HG03520 (cell line): ENCODE measurements around the gene SLC5A6.
"Not testable (repeated sequence)": the region's sequence is repeated elsewhere in the genome, so short reads cannot be mapped to it uniquely, and the experiment has no call there.

ENCODE experiments used
- ATAC-seq: cut with Tn5 transposase; IDR thresholded peaks from one replicate; pipeline ENCODE4 v1.9.1; 2021; ENCODE audit warnings: mild to moderate bottlenecking, moderate library complexity; ENCODE audit not compliant: unreplicated experiment

SLC5A6 gene

DNA sequence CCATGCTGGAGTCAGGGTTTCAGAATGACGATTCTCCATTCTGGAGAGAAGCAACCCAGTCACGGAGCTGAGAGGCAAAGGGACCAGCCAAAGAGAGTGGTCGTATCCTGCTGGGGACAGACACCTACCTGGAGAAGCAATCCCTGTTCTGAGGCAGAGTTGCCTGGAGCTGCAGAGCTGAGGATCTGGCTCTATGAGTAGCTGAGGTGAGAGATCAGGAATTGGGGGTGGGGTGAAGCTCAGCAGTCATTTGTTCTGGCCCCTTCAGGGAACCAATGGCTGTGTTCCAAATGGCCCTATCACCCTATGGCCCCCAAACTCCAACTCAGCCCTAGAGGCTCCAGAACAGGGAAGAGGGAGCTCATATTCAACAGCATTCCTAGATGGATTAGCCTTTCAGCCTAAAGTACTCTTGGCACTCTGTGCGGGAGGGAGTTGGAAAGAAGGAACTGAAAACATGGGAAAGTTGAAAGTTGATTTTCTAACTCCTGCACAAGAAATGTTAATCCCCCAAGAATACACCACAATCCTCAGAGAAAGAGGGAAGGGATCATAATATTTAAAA lies 3.5 kb downstream of the SLC5A6 start:
- no peak for ATAC-seq

DNA sequence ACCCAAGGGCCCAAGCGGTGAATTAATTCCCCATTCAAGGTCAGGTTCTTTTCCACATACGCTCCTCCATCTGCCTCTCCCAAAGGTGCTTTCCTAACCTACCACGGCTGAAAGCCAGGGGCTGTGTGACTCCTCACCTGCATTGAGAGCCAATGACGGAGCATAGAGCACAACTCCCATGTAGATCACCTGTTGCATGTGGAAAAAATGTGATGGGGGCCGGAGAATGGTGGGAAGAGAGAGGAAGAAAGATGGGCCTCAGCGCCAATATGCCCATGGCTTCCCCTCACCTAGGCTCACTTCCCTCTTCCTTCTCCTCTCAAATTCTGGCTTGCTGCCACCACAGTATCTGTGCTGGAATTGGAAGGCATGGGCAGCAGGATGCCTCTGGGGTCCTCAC lies 5.7 kb downstream of the SLC5A6 start:
- ATAC-seq: no peak

GRCh38 chr2:27205206-27205605 lies 6.9 kb downstream of the SLC5A6 start:
- ATAC-seq: no peak

DNA sequence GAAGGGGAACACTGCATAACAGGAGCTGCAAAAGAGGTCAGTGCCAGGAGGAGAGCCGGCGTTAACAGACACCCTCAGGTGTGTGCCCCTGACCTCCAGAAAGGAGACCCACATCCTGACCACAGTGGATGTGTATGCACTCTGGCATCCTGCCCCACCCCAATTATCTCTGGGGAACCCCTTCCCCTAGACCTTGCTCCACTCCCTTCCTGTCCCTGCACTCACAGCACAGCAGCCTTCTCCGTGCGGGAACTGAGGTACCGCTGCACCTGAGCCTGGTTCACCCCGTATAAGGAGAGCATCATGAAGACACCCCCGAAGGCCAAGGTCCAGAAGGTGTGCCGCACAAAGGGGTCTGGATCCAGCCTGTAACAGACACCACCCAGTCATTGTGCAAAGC lies 7.5 kb downstream of the SLC5A6 start:
- ATAC-seq: no peak

- ATAC-seq: no peak
Measured at GRCh38 chr2:27203741-27204140, 8.3 kb downstream of the SLC5A6 start.

- ATAC-seq: no peak
Measured at GRCh38 chr2:27202854-27203253, 9.2 kb downstream of the SLC5A6 start.

DNA sequence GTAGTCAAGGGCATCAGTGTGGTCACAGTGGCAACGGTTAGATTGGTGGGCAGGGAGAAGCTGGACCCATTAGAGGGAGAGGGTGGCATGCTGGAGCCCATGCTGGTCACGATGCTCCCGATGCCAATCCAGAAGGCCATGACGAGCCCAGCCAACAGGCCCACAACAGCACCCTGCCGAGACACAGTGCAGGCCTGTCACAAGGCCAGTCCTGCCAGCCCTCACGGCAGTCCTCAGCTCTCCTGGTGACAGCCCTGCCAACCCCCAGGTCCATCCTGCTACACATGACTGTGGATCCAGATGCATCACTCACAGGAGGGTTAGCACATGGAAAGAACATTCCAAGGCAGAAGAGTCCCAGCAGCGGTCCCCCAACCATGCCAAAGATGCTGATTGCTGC lies 10.4 kb downstream of the SLC5A6 start:
- no peak for ATAC-seq

DNA sequence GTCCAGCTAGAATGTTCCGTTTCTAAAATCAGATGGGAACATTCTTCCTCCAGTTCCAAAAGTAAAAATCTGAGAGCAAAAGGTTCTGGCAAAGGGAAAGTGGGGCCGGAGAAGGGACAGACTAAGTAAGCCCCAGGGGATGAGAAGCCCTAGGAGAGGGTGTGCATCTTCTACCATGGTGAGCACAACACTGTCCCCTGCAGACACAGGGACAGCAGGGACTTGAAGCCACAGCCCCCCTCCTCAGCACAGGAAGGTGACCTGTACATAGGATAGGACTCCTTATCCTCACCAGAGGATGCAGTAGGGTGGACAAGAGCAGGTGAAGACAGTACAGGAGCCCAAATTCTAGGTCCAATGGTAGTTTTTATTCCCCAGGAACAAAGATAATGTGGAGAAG lies 12.8 kb downstream of the SLC5A6 start:
- ATAC-seq: no peak

DNA sequence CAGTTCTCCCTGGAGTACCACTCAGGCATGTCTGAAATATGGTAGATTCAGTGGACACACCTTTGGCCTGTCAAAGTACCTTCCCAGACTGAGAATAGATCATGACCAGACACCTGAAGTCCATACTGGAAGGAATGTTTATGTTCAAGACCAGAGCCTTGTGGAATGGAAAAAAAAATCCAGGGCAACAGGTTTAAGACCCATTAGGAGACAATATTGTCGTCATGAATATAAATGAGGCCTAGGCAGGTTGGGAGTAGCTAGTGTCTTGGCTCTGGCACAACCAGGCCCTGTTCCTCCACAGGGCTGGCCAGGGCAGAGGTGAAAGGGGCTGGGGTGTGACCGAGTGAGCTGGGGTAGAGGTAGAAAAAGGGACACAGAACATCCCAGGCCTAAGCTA lies 13.4 kb downstream of the SLC5A6 start:
- ATAC-seq: no peak

DNA sequence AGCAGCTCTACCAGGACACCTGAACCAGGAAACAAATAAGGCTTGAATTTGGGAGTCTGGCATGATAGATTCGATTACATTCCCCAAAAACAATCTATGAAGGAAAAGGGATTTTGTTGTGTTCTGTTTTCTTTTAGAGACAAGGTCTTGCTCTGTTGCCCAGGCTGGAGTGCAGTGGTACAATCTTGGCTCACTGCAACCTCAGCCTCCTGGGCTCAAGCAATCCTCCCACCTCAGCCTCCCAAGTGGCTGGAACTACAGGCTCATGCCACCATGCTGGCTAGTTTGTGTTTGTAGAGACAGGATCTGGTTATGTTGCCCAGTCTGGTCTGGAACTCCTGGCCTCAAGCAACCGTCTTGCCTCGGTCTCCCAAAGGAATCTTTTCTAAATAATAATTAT lies 14.0 kb downstream of the SLC5A6 start:
- ATAC-seq: not testable (repeated sequence)

DNA sequence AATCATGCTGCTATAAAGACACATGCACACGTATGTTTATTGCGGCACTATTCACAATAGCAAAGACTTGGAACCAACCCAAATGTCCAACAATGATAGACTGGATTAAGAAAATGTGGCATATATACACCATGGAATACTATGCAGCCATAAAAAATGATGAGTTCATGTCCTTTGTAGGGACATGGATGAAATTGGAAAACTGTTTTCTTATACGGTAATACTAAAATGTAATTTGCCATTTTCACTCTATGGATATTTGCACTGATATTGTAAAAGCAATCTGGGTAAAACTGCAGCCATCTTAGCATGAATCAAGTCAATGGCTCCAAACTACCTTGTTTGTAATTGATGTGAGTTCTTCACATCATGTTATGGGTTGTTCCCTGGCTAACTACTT lies 16.3 kb downstream of the SLC5A6 start:
- ATAC-seq: not testable (repeated sequence)

DNA sequence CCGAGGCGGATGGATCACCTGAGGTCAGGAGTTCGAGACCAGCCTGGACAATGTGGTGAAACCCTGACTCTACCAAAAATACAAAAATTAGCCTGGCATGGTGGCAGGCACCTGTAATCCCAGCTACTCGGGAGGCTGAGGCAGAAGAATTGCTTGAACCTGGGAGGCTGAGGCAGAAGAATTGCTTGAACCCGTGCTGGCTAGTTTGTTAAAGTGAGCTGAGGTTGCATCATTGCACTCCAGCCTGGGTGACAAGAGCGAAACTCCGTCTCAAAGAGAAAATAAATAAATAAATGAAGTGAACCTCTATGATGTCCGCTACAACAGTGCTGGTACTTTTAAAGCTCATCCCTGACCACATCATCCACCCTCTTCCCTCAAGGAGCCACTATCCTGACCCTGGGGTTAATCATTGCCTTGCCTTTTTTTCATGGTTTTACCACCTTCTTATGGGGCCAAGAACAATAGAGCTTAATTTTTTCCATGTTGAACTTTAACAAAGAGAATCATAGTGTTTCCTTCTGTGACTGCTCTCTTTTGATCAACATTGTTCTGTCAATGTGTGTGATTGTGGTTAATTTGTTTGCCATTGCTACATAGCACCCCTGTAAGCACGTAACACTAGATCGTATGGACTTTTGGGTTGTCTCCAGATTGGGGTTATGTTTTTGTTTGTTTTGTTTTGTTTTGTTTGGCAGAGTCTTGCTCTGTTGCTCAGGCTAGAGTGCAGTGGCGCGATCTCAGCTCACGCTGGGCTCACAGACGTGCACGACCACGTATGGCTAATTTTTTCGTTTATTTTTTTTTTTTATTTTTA lies 17.3 kb downstream of the SLC5A6 start:
- ATAC-seq: no peak

- ATAC-seq: no peak
Measured at GRCh38 chr2:27191070-27191829, 20.8 kb downstream of the SLC5A6 start.

- no peak for ATAC-seq
Measured at GRCh38 chr2:27189989-27190388, 22.1 kb downstream of the SLC5A6 start.

DNA sequence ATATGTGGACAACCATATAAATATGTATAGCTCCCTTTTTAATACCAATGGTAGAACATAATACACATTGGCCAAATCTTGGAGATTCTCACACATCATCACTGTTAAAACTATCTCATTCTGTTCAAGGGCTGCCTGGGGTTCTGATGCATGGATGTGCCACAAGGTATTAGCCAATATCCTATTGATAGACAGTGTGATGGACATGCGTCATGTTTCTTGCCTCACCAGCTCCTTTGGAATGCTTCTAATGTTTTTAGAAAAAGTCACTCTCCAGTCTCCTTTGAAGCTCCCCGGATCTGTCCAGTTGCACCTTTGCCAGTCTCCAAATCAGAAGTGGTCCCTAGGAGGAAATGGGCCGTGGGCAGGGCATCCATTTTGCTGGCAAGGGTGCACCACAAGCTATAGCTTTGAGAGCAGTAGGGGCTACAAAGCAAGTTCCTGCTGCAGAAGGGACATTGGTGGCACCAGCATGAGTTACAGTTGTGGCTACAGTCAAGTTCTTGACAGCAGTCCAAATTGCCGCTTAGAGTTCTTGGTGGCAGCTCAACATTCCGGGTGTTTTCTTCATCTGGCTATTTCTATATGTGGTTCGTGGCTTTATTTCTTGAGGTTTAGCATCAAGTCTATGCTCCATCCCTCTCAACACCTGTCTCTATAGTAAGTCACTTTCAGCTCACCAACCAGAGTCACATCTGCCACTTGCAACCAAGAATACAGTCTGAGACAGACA lies 25.3 kb downstream of the SLC5A6 start:
- ATAC-seq: no peak

DNA sequence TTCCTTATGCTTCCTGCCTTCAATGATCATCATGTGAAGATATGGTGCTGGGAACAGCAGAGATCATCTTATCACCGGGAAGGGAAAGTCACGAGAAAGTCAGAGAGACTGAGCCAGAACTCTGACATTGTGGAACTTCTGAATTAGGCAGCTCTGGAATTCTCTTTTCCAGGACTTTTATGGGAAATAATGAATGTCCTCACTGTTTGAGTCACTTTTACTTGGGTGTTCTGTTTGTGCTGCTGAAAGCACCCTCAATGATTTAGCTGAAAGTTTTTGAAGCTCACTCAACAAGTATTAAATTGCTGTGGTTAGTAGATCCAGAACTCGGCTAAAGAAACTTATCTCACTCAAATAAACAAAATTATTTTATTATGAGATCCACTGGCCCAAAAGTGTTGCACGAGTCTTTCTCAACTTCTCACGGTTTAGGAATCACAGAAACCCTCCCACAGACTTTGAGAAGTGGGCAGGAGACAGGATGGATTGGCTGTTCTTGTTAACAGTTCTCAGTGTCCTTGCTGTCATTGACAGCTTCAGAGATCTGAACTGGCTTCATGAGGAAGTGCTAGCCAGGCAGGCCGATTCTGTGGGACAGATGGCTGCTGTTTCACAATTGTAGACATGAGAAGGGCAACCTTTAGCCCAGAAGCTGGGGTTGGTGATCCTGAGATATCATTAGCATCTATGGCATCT lies 26.6 kb downstream of the SLC5A6 start:
- ATAC-seq: no peak

- ATAC-seq: no peak
Measured at GRCh38 chr2:27184115-27184514, 28.0 kb downstream of the SLC5A6 start.

- no peak for ATAC-seq
Measured at GRCh38 chr2:27182346-27182745, 29.7 kb downstream of the SLC5A6 start.

- ATAC-seq: no peak
Measured at GRCh38 chr2:27179344-27180000, 32.6 kb downstream of the SLC5A6 start.

DNA sequence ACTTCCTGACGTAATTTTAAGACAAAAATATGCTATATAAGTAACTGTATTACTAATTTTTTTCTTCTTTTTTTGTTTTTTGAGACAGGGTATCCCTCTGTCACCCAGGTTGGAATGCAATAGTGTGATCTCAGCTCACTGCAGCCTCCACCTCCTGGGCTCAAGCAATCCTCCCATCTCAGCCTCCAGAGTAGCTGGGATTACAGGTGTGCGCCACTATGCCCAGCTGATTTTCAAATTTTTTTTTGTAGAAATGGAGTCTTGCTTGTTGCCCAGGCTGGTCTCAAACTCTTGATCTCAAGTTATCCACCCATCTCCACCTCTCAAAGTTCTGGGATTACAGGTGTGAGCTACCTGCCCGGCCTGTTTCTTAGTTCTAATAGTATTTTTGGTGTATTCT lies 33.6 kb downstream of the SLC5A6 start:
- ATAC-seq: no peak
